GM19328 (cell line): ENCODE data around the gene CDK16.

Experiments
- ATAC-seq: cut with Tn5 transposase; IDR thresholded peaks from one replicate; pipeline ENCODE4 v1.9.1; 2021; ENCODE audit warnings: mild to moderate bottlenecking, moderate library complexity; ENCODE audit not compliant: unreplicated experiment

CDK16 gene

GRCh38 chrX:47206316-47206715 lies 12.2 kb upstream of the CDK16 start:
- no peak for ATAC-seq

DNA sequence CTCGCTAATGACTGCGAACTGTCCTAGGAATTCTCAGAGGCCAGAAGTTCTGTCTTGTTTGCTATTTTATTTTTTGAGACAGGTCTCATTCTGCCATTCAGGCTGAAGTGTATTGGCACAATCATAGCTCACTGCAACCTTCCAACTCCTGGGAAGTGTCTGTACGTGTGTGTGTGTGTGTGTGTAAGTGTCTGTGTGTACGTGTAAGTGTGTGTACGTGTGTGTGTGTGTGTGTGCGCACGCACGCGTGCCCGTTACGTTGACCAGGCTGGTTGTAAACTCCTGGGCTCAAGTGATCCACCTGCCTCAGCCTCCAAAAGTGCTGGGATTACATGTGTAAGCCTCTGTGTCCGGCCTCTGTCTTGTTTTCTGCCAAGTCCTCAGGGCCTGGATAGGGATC lies 10.4 kb upstream of the CDK16 start:
- ATAC-seq: no peak

DNA sequence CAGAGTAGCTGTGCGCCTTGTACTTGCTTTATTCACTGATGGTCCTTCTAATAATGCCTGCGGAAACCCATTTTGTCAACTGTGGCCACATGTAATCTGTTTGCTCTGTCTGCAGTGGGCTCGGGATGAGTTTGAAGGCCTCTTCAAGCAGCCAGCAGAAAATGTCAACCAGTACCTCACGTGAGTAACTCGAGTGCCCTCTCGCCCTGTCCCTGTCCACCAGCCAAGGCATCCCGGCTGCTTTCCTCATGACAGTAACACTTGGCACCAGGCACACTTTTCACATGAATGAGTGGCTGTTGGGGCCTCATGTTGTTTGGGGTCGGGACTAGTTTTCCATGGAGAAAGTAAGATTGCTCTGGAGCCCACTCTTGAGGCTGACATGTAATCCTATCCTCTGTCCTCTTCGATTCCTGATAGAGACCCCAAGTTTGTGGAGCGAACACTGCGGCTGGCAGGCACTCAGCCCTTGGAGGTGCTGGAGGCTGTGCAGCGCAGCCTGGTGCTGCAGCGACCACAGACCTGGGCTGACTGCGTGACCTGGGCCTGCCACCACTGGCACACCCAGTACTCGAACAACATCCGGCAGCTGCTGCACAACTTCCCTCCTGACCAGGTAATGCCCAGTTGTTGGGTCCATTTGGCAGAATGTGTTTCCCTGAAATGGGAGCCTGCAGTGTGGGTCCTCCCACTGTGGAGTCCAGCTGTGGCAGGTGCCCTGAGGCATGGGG lies 8.8 kb upstream of the CDK16 start:
- no peak for ATAC-seq

GRCh38 chrX:47210661-47211425 lies 7.6 kb upstream of the CDK16 start:
- ATAC-seq: no peak

DNA sequence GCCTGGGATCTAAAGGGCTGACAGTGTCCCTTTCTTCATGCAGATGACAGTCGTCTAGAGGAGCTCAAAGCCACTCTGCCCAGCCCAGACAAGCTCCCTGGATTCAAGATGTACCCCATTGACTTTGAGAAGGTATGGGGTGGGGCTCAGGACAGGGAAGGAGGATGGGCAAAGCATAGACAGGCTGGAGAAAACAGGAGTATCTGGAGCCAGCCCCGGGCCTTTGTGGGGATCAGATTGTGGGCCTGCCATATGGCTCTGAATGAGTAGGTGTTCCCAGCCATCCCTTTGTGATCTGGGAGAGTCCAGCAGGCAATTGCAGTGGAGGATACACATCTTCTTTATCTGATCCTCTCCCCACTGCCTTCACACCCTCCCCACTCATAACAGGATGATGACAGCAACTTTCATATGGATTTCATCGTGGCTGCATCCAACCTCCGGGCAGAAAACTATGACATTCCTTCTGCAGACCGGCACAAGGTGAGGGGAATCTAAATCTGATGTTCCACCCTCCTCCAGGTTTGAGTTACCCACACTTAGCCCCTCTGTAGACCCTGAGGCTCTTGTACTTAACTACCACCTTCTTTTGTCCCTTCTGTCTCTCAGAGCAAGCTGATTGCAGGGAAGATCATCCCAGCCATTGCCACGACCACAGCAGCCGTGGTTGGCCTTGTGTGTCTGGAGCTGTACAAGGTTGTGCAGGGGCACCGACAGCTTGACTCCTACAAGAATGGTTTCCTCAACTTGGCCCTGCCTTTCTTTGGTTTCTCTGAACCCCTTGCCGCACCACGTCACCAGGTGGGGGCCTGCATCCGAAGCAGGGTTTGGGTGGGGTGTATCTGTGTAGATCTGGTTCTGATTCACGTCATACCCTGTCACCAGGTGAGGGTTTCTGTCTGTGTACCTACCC lies 5.8 kb upstream of the CDK16 start:
- no peak for ATAC-seq

DNA sequence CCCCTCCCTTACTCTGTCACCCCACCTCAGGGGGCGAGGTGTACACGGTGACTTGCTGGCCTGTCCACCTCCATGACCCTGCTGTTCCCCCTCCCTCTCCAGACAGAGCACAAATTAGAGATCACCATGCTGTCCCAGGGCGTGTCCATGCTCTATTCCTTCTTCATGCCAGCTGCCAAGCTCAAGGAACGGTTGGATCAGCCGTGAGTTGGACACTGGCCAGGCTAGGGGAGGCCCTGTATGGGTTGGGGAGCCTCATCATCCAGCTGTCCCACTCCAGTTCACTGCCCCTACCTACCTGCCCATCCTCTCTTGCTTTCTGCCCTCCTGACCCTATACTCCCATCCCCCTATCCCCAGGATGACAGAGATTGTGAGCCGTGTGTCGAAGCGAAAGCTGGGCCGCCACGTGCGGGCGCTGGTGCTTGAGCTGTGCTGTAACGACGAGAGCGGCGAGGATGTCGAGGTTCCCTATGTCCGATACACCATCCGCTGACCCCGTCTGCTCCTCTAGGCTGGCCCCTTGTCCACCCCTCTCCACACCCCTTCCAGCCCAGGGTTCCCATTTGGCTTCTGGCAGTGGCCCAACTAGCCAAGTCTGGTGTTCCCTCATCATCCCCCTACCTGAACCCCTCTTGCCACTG lies 3.9 kb upstream of the CDK16 start:
- no peak for ATAC-seq

DNA sequence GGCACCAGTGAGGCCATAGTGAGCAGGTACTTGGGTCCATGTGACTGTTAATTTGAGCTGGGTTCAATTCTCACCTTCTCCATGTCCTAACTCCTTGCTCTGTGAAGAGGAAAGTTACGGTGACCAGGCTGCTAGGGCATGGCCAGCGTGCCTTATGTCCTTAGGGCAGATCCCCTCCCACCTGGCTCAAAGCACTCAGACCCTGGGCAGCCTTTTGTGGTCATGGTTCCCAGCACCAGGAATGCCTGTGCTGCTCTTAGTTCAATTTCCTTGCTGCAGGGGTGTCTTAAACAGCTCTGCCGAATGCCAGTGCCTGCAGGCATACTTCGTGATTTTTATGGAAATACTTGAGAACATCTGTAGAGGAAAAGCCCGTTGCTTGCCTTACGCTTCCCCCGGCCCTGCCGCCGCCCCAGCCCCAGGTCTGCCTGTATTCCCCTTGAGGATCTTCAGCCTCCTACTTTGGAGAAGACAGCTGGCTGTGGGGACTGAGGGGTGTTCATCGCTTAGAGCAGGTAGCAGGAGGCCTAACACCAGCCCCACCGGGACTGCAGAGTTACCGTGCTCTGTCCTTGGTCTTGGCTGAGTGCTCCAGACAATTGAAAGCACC lies 3.1 kb upstream of the CDK16 start:
- no peak for ATAC-seq

DNA sequence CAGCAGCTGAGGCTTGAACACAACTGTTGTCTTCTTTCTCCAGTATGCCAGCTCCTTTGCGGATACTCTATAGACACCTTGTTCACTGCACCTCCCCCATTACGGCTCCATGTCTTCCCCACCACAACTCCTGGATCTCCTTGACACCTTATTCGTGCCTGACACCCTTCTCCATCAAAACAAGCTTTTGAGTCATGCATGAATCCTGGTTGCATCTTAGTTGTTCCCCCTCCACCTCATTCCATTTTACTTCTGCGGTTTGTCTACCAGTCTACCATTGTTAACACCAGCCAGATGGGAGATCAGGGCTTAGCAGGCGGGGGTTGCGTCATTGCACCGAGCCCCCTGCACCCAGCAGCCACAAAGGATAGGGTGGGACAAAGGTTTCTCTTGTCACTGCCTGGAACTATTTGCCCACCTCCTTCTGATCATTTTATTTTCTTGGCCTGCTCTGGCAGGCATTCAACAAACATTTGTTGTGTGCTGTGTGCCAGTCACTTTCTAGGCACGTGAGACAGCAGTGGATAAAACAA lies 2.0 kb upstream of the CDK16 start:
- ATAC-seq: no peak

DNA sequence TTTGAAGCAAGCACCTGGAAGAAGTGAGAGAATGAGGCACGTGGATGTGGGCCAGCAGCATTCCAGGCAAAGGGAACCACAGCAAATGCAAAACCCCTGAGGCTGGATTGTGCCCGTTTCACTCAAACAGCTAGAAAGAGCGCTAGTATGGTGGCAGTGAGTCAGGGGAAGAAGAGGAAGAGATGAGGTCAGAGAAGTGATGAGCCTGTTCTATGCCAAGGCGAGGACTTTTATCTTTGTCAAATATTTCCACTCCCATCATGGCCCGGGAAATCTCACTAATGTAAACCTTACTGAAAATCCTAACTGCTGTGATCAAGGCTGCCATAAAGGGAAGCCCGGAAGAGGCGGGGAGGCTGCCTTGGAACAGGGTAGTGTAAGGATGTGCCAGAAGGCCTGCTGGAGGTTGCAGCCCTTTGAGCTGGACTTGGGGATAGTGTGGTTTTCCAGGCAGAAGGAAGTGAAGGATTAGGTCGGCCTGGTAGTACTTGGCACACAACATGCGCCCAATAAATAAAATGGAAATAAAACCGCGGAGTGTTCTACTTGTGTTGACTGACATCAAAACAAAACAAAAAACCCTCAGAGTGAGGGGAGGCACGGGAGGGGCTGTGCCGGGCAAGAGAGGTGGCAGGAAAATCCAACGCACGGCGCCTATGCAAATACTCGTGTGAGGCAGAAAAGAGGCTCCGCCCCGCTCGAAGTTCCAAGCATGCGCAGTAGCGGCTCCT lies 1.2 kb upstream of the CDK16 start:
- no peak for ATAC-seq

DNA sequence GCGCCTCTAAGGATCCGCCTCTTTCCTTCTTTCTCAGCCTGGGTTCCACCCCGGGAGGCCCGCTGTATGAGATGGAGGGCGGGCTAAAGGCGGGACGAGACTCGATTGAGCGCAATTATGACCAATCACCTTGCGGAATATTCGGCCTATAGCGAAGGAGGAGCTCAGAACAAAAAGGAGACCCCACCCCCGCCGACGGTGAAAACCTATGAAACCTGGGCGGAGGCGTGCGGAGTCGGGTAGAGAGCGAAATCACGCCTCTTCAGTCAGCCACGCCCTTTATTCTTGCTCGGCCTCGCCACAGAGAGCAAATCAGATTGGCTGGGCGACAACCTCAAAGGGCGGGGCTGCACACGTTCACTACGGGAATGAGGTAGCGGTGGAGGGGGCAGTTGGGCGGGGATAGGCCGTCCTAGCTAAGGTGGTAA lies 615 bp upstream of the CDK16 start:
- ATAC-seq: peak; percentile 89

GRCh38 chrX:47218920-47219815 lies 687 bp downstream of the CDK16 start:
- no peak for ATAC-seq

DNA sequence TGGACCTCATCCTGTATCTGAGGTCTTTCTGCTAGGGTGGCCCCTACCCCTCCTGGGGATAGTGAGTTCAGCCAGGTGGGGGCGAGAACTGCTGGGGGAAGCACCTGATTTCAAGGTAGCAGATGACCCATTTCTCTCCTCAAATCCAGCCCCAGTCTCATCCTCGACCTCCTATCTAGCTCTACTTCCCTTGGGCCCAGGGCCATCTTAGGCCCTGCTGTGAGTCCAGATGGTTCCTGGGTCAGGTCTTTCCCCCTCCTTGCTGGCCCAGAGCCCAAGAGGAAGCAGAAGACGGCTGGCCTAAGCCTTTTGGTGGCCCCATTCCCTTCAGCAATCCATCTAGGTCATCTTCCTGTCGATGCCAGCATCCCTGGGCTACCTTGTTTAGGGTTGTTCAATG lies 3.3 kb downstream of the CDK16 start:
- no peak for ATAC-seq

DNA sequence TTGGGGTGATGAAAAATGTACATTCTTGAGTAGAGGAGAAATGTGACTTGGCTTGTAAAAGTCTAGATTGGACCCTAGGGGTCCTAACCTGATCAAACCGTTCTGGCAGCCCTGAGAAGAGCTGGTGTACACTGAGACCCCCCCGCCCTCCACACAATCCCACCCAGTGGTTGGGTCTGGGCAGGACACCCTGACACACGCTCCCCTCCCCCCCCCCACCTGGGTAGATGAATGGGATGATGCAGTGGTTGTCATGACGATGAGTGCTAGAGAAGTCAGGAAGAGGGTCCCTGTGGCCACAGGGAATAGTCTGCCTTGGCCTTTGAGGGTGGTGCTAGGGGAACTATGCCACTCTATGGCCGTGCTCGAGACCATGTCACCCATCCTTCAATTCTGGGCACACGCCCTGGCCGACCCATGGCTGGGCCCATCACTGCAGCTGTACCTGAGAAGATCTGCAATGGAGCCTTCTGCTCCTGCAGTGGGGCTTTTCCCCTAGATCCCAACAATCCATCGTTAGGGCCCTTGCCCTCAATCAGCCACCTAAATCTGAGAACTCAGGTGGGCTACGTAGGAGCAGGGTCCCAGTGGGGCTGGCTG lies 4.4 kb downstream of the CDK16 start:
- ATAC-seq: no peak

GRCh38 chrX:47223476-47224250 lies 5.2 kb downstream of the CDK16 start:
- no peak for ATAC-seq

DNA sequence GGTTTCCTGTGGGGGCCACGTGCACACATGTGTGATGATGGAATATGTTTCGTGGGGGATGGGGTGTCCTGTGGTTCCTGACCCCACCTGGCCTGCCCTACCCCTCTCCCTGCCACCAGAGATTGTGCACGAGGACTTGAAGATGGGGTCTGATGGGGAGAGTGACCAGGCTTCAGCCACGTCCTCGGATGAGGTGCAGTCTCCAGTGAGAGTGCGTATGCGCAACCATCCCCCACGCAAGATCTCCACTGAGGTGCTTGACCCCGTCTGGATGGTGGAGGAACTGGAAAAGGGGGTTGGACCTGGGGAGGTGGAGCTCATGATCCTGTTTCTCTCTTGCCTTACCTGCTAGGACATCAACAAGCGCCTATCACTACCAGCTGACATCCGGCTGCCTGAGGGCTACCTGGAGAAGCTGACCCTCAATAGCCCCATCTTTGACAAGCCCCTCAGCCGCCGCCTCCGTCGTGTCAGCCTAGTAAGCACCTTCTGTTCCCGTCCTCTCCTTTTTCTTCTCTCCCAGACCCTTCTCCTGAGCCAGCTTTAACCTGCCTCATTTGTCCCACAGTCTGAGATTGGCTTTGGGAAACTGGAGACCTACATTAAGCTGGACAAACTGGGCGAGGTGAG lies 5.9 kb downstream of the CDK16 start:
- ATAC-seq: no peak

- no peak for ATAC-seq
These were observed 6.4 kb downstream of the CDK16 start for GRCh38 chrX:47224896-47225290.

DNA sequence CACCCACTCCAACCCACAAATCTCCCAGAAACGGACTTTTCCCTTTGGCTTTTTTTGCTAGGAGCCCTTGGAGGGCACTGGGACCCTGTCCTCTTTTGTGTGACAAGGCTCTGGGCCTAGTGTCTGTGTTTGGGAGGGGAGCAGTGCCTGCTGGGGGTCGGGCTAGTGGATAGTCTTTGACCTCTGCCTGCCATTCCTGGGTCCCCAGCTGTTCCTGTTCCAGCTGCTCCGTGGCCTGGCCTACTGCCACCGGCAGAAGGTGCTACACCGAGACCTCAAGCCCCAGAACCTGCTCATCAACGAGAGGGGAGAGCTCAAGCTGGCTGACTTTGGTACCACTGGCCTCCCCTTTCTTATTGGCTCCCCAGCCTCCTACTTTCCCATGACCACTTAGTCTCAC lies 7.6 kb downstream of the CDK16 start:
- ATAC-seq: no peak
